T-helper 1 cell (primary cell): ENCODE results near the gene ZNRF3.
"Not testable (repeated sequence)": the region's sequence is repeated elsewhere in the genome, so short reads cannot be mapped to it uniquely, and the experiment has no call there.

Source experiments
- DNase-seq, 5 donors: peaks; one replicate each; pipeline ENCODE4 v3.0.0-alpha.2; 2012 to 2020

ZNRF3 gene

DNA sequence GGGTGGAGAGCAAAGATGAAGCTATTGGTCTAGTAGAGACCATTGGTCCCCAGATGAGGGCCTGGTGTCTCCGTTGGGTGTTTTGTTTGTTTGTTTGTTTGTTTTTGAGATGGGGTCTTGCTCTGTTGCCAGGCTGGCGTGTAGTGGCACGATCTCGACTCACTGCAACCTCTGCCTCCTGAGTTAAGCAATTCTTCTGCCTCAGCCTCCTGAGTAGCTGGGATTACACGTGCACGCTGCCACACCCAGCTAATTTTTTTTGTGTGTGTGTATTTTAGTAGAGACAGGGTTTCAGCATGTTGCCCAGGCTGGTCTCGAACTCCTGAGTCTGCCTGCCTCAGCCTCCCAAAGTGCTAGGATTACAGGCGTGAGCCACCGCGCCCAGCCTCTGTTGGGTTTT is 25.4 kb downstream of the ZNRF3 start:
- not testable (repeated sequence) for DNase-seq

DNA sequence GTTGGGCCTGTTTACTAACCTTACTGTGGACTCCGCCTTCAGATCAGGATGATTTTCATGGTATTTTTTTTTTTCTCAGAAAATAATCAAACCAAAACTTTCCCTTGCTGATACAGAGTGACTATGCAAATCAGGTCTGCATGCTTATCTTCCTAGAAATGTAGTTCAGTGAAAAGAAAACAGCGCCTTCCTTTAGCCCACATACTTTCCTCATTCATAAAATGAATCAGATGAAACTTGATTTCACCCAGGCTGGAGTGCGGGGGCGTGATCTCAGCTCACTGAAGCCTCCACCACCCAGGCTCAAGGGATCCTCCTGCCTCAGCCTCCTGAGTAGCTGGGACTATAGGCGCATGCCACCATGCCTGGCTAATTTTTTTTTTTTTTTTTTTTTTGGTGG is 26.0 kb downstream of the ZNRF3 start:
- DNase-seq, result peak in 1 of 5 donors; percentile 62

DNA sequence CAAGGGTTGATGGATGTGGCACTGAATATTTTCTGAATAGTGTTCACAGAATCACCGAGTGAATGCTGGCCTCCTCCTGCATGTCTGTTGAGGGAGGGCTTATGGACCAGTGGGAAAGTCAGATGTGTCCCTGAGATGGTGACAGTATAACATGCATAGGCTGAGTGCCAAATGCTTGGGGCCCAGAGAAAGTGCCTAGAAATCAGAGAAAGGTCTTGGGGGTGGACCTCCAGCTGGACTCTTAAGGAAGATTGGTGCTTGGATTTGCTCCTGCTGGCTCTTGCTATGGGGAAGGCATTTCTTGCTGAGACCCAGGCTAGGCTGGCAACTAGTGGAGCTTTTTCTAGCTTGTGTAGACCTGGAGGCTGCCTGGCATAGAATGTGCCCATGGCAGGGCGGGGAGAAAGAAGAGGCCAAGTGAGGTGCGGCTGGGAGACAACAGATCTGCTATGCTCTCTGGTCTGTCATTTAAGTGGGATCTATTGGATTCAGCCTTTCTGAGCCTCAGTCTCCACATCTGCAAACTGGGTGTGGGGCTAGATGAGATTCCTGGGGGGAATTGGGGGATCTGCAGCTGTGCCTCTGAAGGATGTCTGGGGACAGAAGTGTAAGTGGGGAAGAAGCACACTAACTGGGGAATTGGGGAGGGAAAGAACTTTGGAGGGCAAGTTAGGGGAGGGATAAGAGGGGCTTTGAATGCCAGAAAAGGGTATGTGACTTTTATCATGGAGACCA is 27.4 kb downstream of the ZNRF3 start:
- DNase-seq, result no peak

DNA sequence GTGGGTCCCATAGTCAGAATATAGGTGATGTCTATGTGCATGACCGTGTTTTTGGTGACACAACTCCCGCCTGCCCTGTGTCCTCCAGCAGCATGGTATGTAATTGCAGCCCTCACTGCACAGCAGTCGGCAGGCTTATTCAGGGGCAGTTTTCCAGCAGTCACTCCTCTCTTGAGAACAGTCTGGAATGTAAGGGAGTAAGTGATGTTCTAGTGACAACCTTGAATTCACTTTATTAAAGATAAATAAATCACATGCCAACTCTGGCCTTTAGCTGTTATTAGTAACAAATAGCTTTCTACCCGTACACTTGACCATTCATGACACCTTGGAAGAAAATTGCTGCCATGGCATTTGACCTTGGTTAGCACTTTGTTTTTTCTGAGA is 27.9 kb downstream of the ZNRF3 start:
- no peak for DNase-seq

DNA sequence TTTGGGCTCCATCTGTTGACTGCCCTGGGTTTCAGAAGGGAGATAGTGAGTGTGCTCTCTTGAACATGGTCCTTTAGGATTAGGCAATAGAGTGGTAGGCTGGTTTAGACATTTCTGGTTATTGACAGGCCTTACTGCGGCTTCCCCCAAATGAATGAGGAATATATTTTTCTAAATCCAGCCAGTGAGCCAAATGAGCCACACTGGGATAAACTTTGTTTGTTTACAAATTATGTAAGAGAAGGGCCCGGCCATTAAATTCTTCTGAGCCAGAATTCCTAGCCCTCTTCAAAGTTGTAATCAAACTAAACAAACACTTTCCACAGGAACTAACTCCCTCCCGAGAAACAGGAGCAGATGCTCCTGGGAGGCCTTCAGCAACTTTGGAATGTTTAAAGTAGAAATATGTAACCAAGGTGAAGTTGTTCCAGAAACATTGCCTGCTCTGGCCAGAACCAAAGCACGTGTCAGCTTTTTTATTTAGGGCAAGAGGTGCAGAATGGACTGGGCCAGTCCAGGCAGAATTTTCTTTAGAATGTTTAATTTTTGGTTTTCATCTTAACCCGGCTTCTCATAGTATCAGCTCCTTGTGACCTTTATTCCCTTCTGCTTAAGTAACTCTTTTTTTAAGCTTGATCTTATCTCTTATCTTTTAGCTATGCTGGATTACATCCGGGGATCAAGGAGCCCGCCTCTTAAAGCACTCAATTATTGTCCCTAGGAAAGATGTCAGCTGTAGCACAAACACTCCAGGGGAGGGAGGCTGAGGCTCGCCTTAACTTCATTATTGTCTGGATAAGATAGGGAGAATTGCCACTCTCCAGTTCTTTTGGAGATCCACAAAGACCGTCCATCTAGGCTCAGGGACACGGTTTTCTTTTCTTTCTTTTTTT is 28.7 kb downstream of the ZNRF3 start:
- DNase-seq, result no peak

DNA sequence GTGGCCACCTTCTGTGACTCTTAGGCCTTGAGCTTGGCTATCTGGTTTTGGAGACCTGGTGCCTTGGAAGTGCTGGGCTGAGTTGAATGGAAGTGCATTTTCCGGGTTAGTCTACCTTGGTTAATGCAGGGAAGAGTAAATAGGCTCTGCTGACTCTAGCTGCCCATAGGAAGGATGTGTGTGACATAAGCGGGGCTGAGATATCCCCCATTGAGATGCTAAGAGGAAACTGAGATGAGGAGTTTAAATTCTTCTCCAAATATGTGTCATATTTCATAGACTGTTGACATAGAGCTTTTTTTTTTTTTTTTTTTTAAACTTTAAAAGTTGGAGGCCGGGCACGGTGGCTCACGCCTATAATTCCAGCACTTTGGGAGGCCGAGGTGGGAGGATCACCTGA is 30.8 kb downstream of the ZNRF3 start:
- no peak for DNase-seq

DNA sequence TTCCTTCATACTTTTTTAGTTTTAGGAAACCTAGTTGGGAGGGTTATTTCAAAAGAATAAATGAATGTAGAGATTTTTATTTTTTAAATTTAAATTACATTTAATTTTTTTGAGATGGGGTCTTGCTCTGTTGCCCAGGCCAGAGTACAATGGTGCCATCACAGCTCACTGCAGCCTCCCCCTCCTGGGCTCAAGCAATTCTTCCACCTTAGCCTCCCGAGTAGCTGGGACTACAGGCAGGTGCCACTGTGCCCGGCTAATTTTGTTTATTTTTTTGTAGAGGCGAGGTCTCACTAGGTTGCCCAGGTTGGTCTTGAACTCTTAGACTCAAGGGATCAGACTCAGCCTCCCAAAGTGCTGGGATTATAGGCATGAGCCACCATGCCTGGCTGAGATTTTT is 32.6 kb downstream of the ZNRF3 start:
- DNase-seq, result no peak

DNA sequence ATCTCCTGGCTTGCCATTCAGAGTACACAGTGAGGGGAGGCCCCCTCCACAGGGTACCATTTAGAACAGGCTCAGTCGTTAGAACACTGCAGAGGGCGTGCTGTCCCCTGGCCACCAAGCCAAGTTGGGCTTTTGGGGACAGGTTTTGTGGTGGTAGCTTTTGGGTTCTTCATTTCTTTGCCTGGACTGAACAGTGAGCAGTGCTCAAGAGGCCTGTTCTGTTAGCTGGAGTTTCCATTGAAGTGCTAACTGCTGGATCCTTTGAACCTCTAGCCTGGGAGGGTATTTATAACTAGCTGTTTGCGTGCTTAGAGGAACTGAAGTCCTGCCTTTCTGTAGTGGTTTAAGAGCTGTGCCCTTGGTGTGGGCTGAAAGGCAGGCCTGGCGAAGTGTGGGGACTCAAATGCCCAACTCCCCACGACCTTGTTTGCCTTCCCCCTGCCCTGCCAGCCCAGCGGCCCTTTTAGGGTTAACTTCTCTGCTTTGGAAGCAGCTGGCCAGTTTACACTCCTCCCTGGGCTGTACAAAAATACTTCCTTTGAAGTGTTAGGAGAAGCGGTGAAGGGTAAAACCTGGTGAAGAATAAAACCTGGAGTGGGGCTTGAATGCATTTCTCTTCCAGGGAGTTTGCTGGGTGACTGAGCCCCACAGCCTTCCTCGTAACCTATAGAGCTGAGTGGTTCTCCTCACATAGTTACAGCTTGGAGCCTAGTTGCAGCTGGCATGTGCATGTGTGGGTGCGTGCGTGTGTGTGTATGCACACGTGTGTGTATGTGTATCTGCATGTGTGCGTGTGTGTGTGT is 34.6 kb downstream of the ZNRF3 start:
- no peak for DNase-seq

DNA sequence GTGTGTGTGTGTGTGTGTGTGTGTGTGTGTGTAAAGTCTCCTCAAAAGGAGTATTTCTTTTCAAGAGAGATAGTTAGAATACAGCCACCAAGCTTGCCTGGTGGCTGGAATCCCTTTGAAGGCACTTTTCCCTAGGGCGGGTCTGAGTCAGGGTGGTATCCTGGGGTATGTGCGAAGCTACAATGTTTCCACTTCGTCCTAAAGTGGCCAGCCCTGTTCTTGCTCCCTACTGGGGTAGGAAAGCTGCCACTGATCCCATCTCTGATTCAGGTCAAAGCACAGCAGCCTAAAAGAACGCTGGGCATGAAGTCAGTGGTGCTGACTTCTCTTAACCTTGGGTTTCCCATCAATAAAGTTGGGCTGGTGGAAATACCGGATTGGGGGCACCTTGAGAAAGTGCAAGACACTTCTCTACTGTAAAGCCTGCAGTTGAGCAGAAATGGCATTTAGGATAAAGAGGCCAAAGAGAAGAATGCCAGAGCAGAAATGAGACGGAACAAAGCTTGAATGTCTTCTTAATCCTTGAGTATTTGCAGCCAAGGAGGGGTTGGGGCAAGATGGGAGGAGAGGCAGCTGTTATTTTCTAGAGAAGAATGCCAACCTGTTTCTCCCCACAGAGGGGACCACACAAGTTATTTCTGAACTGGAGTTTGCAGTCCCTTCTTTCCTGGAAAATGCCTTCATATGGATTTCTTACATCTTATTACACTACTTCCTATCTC is 35.3 kb downstream of the ZNRF3 start:
- DNase-seq, result no peak

DNA sequence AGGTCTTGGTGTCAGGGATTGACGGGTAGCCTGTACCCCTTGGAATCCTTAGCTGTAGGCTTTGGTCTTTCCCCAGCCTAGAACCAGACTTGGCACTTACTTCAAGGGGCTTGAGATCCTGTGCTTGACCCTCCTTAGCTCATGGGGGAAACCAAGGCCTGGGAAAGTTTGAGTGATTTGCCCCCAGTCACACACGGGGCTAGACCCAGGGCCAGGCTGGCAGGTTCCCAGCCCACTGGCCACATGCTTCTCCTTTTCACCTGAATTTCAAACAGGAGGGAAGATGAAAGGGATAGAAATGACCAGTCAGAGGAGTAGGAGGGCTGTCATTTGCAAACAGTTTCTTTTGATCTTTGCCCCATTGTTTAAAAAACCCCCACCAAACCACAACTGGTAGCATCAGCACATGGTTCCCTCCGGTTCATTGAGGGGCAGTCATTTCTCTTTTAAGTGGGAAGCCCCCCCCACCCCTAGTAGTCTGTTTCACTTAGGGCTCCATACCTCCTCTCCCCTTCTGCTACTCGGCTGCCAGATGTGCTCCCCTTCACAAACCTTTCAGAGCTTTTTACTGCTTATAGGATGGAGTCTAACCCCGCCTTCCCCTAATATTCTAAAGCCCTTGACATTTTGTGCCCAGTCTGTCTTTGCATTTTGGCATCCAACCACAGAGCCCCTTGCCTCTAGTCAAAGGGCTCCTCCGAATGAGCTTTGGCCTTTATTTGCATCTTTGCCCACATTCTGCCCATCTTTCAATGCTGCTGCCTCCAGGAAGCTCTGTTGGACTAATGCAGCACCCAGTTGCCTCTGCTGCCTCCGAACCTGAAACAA is 37.6 kb downstream of the ZNRF3 start:
- no peak for DNase-seq

DNA sequence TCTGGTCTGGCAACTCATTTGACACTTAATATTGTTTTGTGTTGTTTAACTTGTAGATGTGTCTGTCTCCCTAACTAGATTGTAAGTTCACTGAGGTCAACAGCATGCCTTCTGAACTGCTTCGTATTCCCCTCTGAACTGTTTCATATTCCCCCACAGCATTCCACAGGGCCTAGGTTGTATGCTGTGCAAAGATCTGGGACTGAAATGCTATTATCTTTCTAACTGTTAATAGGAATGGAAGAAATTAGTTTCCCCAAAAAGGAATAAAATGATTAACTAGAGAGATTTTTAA is 38.2 kb downstream of the ZNRF3 start:
- no peak for DNase-seq

DNA sequence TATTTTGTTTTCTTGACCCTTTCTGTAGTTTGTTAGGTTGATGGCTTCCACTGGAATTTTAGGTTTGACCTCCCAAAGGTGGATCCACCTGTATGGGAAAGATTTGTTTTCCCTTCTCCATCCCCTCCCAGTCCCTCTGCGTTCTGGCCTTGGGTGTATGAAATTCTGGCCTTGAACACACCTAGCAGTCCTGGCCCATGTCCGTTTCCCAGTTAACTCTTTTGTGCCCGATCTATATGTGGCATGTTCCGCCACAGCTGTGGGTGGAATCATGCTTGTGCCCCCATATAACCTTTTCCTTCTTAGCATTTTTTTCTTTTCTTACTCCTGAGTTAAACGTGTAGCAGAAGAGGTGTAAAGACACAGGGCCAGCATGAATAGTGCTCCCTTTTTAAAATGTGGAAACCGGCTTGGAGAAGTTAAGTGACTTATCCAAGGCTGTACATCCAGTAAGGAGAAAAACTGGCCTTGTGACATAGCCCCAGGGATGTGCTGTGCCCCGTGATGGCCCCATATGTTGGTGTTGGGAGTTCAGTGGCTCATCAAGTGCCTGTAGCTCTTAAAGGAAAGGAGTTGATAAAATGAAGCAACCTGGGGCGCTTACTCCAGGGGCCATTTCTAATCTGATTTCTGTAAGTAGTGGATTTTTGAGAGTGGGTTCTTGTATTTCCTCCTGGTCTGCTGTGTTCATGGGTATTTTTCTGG is 39.3 kb downstream of the ZNRF3 start:
- no peak for DNase-seq

DNA sequence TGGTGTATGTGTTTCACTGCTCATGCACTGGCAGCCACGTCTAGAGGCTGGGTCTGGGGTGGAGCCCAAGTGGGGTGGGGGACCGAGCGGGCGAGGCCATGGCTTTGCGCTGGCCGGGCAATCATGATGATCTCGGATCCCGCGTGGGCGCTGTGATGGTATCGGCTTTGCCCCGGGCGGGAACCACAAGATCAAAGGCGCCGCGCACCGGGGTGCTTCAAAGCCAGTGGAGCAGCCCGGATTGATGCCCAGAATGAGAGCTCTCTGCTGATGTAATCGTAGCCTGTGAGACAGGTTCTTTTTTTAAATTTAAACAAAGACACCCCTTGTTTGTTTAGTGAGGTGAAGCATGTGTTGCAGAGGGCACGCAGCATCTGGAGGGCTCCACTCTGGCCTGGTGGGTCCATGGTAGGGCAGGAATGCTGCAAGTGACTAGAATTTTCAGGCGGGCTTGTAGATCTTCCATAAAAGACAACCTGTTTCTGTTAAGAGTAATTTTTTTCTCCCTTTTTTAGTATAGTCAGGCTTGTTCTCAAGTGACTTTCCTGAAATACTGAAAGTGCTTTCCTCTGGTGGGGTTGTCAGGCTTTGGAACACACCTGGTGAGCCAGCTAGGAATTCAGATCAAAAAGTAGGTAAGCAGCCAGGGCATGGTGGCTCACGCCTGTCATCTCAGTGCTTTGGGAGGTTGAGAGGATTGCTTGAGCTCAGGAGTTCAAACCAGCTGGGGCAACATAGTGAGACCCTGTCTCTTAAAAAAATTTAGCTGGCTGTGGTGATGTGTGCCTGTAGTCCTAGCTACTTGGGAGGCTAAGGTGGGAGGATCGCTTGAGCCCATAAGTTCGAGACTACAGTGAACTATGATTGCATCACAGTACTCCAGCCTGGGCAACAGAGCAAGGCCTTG is 40.7 kb downstream of the ZNRF3 start:
- DNase-seq, result no peak

DNA sequence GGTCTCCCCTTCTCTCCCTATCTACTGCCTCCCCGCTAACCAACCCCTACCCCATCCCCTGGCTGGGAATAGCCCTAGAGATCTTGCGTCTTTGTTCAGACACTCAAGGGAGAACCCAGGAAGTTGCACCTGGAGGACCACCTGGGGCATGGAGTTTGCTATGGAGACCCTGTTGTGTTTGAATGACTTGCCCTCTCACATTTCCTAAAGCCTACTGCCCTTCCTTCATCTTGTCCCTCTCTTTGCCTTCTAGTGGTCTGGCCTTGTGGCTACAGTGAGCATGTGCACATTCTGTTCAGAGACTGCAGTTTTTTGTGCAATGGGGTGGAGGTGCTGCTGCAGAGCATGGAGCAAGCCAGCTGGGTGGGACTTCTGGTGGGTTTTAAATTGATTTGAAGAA is 42.5 kb downstream of the ZNRF3 start:
- DNase-seq, result no peak

DNA sequence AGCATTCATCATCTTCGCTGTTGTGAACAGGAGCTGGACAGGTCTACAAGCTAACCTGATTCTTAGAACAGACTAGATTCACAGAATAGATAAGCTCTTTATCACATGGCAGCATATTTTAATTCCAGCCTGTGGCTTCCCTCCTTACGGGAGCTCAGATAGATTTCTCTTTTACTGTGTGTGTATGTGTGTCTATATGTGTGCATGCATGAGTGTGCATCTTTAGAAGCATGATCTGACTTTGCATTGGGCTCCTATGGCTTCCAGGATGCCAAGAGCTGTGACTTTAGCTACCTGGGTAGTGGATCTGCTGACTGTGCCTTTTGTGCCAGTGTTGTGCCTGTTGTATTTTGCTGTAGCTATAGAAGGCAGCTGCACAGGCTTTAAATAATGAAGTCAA is 44.3 kb downstream of the ZNRF3 start:
- DNase-seq, result no peak

DNA sequence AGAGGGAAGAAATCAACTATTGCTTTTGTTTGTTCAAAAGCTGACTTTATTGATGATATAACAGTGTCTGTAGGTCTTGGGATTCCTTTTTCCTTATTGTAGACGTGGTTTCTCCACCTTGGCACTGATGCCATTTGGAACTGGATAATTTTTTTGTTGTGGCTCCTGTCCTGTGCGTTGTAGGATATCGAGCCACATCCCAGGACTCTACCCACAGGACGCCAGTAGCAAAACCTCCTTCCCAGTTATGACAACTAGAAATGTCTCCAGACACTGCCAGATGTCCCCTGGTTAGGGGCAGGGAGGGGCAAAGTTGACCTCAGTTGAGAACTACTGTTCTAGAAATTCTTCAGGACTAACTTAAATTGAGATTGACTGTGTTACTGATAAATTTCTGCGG is 45.8 kb downstream of the ZNRF3 start:
- no peak for DNase-seq

DNA sequence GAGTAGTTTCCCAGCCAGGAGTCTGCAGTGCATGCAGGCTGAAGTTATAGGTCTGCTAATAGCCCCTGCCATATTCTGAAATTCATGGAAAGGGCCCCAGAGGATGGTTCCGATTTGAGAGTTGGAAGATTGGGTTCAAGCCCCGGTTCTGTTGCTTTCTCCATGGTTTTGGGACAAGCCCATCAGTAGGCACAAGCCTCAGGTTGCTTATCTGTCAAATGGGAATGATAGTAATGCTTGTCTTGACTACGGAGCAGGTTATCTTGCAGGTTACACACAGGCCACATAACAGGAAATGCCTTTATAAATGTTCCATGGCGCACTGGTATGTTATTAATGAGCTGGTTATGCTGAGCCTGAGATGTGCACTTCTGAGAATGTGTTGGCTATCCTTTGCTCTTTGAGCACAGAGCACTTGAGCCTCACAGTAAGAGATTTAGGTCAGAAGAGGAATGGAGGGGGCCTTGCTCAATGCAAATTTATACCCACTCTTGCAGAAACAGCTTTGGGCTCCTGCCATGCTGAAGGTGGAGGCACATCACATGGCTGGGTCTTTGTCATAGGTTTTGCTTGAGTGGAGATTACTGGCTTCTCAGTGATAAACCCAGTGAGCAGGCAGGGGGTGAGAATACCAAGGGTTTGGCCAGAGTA is 47.1 kb downstream of the ZNRF3 start:
- no peak for DNase-seq

DNA sequence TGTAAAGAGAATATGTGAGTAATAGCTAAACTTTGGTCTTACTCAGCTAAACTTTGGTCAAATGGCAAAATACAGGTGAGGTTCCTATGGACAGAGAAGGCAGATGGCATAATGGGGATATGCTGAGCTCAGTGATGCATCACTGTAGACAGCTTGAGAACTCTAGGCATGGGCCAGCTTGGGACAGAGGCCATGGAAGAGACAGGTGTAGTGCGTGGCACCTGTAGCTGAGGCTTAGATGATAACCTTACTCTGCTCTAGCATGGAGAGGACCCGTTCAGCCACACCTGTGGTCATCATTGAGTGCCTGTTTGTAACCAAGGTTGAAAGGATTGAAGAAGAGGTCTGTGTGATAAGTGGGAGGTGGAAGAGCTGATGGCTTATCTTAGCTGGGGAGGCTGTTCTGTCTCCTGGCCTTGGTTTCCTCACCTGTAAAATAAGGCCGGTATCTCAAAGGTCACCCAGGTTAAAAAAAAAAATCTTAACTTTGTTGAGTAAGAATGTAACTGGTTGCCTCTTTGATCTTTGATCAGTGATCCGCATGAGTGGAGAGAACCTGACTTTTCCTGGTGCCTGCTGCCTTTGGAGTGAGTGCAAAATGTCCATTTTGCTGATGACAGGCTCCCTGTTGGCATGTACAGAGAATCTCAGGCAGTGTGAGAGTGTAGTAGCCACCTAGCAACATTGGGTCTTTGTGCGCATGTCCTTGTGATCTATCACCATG is 48.6 kb downstream of the ZNRF3 start:
- DNase-seq, result no peak

DNA sequence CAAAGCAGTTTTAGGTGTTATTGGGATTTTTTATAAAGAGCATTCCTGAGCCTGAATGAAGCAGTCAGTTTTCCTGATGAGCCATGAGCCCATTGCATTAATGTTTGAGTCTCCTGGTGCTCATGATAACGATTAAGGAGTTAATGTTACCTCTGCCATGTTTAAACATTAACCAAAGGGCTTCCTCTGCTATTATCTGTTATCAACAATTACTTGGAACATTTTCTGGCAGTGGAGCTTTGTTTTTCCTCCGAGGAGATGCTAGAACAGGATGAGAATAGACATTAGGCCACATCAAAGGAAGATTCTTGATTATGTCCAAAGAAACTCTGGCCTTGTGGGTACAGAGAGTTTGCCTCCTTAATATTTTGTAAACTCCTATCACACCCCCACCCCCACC is 49.9 kb downstream of the ZNRF3 start:
- no peak for DNase-seq
